ENCODE data around the gene OR8J3.

- TF ChIP-seq CTCF (IDR thresholded peaks at IDR 0.05) (no peak), EP300 (IDR thresholded peaks at IDR 0.05) (no peak), POLR2AphosphoS5 (IDR thresholded peaks at IDR 0.05) (no peak)
Observed at GRCh38 chr11:56152333-56152732, 12.3 kb upstream of the OR8J3 start.
